ENCODE data around the gene ENTPD5. TPM values are rescaled to one million over a fixed set of nuclear protein-coding genes. Genes with fewer than 3 reads are reported as not detected.

Gene ENTPD5
- total and polyA plus RNA-seq, 2 of the 4 experiments (the other 2 are of a cell fraction), result 7.3 to 8.1 TPM

- H3K9ac ChIP-seq (ENCODE audit: low read depth, low read length), result no peak overlapping the region
Measured at GRCh38 chr14:73996731-73997107, 22.4 kb downstream of the ENTPD5 start.

More at GRCh38 chr14:73996731-73997107, 22.4 kb downstream of the ENTPD5 start:
- H3K4me2 ChIP-seq (ENCODE audit: low read depth, low read length), result no peak overlapping the region
- H2AFZ ChIP-seq (replicated peaks; ENCODE audit: low read length, poor library complexity), result no peak overlapping the region
- H3K9me3 ChIP-seq (ENCODE audit: control insufficient read depth, insufficient read depth, low read length), result no peaks in the 10 kb centered on the region
- no peaks in the 10 kb centered on the region for H3K9me1 ChIP-seq (ENCODE audit: insufficient read depth, low read length)
- no TSS peak for BruUV-seq (replicated peaks)
- H2BK120ac ChIP-seq (ENCODE audit: low read depth, low read length), result no peak overlapping the region
- H4K8ac ChIP-seq (ENCODE audit: low read depth in 2 of 2, low read length in 2 of 2), result no peak overlapping the region
- no peaks in the 10 kb centered on the region for H3K4me1 ChIP-seq (ENCODE audit: control insufficient read depth, insufficient read depth, low read length)
- no peak overlapping the region for H4K5ac ChIP-seq (ENCODE audit: low read depth, low read length)
- H3K79me1 ChIP-seq (ENCODE audit: low read depth in 1 of 2, low read length in 2 of 2), result no peaks in the 10 kb centered on the region
- intact Hi-C loops (cut with micrococcal nuclease), result no loop called here
- dilution Hi-C loops (cut with HindIII; ENCODE audit: low sequenced_read_pairs, unreplicated experiment), result no loop called here
- H3K27ac ChIP-seq (ENCODE audit: insufficient read depth, low read length), result no peak overlapping the region
- ChIA-PET CTCF (no interaction called here), POLR2A (ENCODE audit: unreplicated experiment) (no interaction called here)
- no peak overlapping the region for H3K14ac ChIP-seq (replicated peaks; ENCODE audit: low read depth, low read length)
- H4K91ac ChIP-seq (ENCODE audit: insufficient read depth, low read depth, low read length), result no peak overlapping the region
- ATAC-seq (ENCODE audit: low read depth) (no peak), DNase-seq (no peak)
- H2AK9ac ChIP-seq (replicated peaks; ENCODE audit: low read depth, low read length, poor library complexity), result no peak overlapping the region
- no CpG with 5 or more reads among the region's 2 CpGs for WGBS, 2 experiments (ENCODE audit: extremely low coverage in 2 of 2, insufficient read length in 1 of 2)
- H3K4me3 ChIP-seq (ENCODE audit: insufficient read depth, low read depth, low read length), result no peak overlapping the region
- H2AK5ac ChIP-seq (ENCODE audit: low read depth, low read length), result no peak overlapping the region
- no peak overlapping the region for H2BK15ac ChIP-seq (ENCODE audit: low read depth, low read length)
- no peak overlapping the region for H3K18ac ChIP-seq (ENCODE audit: low read depth, low read length)
- no peak overlapping the region for H3K4ac ChIP-seq (ENCODE audit: low read depth, low read length)
- no peaks in the 10 kb centered on the region for H3K27me3 ChIP-seq (ENCODE audit: control insufficient read depth, insufficient read depth, low read length)
- 0 out of 2 replicates have a peak, but pooled peaks cover 3% of the 10 kb centered on the region for H3K36me3 ChIP-seq (ENCODE audit: control insufficient read depth, insufficient read depth, low read length)
- H2BK5ac ChIP-seq (ENCODE audit: low read depth, low read length, poor library complexity, severe bottlenecking), result no peak overlapping the region
- in situ Hi-C loops (cut with MboI; ENCODE audit: low sequenced_read_pairs), result no loop called here
- TF ChIP-seq NFE2L2 (IDR thresholded peaks at IDR 0.05; ENCODE audit: low read depth, low read length) (no peak), MXI1 (IDR thresholded peaks at IDR 0.05; ENCODE audit: borderline replicate concordance, low read depth, low read length) (no peak), ELK1 (IDR thresholded peaks at IDR 0.05; ENCODE audit: borderline replicate concordance, low read depth, low read length) (no peak), FOS (IDR thresholded peaks at IDR 0.05; ENCODE audit: low read depth, low read length) (no peak), USF2 (IDR thresholded peaks at IDR 0.05; ENCODE audit: low read depth, low read length) (no peak), RFX5 (IDR thresholded peaks at IDR 0.05; ENCODE audit: low read depth, low read length) (no peak), BHLHE40 (IDR thresholded peaks at IDR 0.05; ENCODE audit: low read depth, low read length) (no peak), RAD21 (IDR thresholded peaks at IDR 0.05; ENCODE audit: low read length) (no peak), MAZ (IDR thresholded peaks at IDR 0.05; ENCODE audit: borderline replicate concordance, low read depth, low read length) (no peak), RCOR1 (IDR thresholded peaks at IDR 0.05; ENCODE audit: insufficient replicate concordance, low read length) (no peak), POLR2A (IDR thresholded peaks at IDR 0.05; ENCODE audit: low read depth, low read length) (no peak), CEBPB (IDR thresholded peaks at IDR 0.05; ENCODE audit: low read depth, low read length) (no peak), SMC3 (IDR thresholded peaks at IDR 0.05; ENCODE audit: low read depth, low read length) (no peak), CHD1 (IDR thresholded peaks at IDR 0.05; ENCODE audit: low read depth, low read length) (no peak), CTCF (conservative IDR thresholded peaks at IDR 0.05; ENCODE audit: low read depth, low read length) (no peak)
- H3K56ac ChIP-seq (ENCODE audit: extremely low read depth, insufficient read depth, low read length), result no peak overlapping the region
- no peak overlapping the region for H3K23ac ChIP-seq (ENCODE audit: low read depth, low read length)
- H2BK20ac ChIP-seq (ENCODE audit: low read depth, low read length), result no peak overlapping the region
- H4K20me1 ChIP-seq (ENCODE audit: insufficient read depth, low read length), result no peaks in the 10 kb centered on the region
